ENCODE data around the gene KCNN3.

KCNN3 gene

GRCh38 chr1:154657556-154657955 is 212.5 kb downstream of the KCNN3 start:
- Histone ChIP-seq H3K9ac (ENCODE audit: low read depth, low read length) (no peak overlapping the region), H3K36me3 (ENCODE audit: insufficient read depth, low read length) (no peaks in the 10 kb centered on the region), H3K4me1 (ENCODE audit: insufficient read depth, low read length) (no peaks in the 10 kb centered on the region), H3K9me3 (ENCODE audit: control insufficient read depth, insufficient read depth, low read length) (no peaks in the 10 kb centered on the region)

DNA sequence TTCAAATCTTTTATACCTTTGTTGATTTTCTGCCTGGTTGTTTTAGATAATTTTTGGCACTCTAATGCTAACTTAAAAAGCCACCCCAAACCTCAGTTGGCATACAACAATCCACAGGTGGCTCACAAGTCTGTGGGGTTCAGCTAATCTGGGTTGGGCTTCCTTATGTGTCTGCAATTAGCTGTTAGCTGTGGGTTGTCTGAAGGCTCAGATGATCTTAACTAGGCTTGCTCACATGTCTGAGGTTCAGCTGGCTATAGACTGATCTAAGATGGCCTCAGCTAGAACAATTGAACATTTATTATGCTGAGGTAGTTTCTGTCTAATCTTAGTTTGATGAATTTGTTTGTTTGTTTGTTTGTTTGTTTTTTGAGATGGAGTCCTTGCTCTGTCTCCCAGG is 217.2 kb downstream of the KCNN3 start:
- Histone ChIP-seq H3K9ac (ENCODE audit: low read depth, low read length) (no peak overlapping the region), H3K4me1 (ENCODE audit: insufficient read depth, low read length) (no peaks in the 10 kb centered on the region), H3K36me3 (ENCODE audit: insufficient read depth, low read length) (no peaks in the 10 kb centered on the region), H3K9me3 (ENCODE audit: control insufficient read depth, insufficient read depth, low read length) (no peaks in the 10 kb centered on the region)

Data from ES-I3 (cell line).